ENCODE results near the gene CDKAL1.

DNA sequence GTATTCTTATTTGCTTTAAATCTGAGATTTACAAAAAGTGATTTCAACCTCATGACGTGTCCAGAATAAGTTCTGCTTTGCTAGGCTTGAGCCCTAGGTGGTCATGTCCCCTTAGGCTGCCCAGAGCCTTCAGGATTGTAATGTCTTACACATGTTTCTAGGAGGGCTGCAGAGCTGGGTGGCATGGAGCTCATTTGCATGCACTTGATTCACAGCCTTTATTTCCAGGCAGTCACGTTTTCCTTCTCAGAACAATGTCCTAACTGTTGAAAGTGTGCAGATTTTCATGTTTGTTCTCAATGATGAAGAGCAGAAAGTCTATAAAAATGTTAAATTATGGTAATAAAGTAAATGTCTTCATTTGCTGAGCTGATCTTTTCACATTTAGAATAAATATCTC is 610.7 kb downstream of the CDKAL1 start:
- TF ChIP-seq, protein P1, sequence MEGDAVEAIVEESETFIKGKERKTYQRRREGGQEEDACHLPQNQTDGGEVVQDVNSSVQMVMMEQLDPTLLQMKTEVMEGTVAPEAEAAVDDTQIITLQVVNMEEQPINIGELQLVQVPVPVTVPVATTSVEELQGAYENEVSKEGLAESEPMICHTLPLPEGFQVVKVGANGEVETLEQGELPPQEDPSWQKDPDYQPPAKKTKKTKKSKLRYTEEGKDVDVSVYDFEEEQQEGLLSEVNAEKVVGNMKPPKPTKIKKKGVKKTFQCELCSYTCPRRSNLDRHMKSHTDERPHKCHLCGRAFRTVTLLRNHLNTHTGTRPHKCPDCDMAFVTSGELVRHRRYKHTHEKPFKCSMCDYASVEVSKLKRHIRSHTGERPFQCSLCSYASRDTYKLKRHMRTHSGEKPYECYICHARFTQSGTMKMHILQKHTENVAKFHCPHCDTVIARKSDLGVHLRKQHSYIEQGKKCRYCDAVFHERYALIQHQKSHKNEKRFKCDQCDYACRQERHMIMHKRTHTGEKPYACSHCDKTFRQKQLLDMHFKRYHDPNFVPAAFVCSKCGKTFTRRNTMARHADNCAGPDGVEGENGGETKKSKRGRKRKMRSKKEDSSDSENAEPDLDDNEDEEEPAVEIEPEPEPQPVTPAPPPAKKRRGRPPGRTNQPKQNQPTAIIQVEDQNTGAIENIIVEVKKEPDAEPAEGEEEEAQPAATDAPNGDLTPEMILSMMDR (IDR thresholded peaks at IDR 0.05): no peak
- no peak for TF ChIP-seq EP300 (IDR thresholded peaks at IDR 0.05)

Data from tibial nerve (tissue), 4 donors.